ENCODE results near the gene HLA-B.

Gene HLA-B

GRCh38 chr6:31305703-31306219 is 51.2 kb downstream of the HLA-B start:
- DNase-seq (ENCODE audit: low read depth in 2 of 2), result no peak

DNA sequence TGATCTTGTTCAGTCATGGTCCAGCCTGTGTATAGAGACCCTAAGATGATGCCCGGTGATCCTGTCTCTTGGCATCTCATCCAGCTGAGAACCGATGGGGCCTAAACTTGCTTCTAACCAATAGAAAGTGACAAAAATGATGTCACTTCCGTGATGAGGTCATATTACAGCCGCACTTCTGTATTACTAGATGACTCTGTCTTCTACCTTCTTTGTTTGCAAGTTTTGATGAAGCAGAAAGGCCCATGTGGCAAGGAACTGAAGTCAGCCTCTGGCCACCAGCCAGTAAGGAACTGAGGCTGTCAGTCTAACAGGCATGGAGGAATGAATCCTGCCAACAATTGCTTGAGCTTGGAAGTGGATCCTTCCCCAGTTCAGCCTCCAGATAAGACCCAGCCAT is 52.3 kb downstream of the HLA-B start:
- no peak for DNase-seq (ENCODE audit: low read depth in 2 of 2)
